ENCODE measurements around the gene TTC28. TPM values are rescaled to one million over a fixed set of nuclear protein-coding genes. Genes with fewer than 3 reads are reported as not detected.

The TTC28 gene
- total and polyA plus RNA-seq, 2 donors (not counting 3 experiments of a cell fraction or from before 2014, with no cell fraction given): 16.5 to 51.1 TPM

DNA sequence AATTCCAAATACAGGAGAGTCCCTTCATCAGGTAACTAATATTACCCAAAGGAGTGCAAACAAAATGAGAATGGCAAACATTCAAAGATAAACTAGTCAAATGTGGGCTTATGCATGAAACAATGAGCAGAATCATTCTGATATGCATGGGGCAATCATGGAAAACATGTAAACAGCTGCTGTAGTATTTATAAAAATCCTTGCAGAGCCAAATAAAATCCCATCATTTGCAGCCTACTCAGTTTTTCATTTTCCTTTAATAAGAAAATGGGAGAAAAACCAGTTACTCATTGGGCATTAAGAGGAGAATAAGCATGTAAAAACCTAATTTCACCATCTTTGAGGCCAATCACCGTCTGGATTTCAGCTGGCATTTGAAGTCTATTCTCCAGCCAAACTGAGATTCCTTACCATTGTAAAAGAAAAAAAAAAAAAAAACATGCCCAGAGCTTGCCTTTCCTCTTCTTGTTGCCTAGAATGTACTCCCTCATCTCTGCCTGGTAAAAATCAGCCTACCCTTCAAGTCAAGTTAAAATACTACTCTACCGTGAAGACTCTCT, 249.1 kb downstream of the TTC28 start:
- Histone ChIP-seq H3K9me1 (replicated peaks; ENCODE audit: control insufficient read depth, extremely low read depth, insufficient read depth, low read length) (no peaks in the 10 kb centered on the region), H3K27me3 (ENCODE audit: control insufficient read depth in 2 of 2, insufficient read depth in 2 of 2, low read length in 2 of 2) (no peaks in the 10 kb centered on the region), H3K4me2 (ENCODE audit: insufficient read depth, low read length) (no peak overlapping the region), H2AFZ (ENCODE audit: low read depth, low read length) (no peak overlapping the region), H3K9ac (replicated peaks; ENCODE audit: extremely low read depth, insufficient read depth, low read length) (no peak overlapping the region), H3K27ac (ENCODE audit: insufficient read depth, low read depth, low read length) (no peak overlapping the region), H3K4me1 (ENCODE audit: control insufficient read depth, extremely low read depth, insufficient read depth, low read length) (no peaks in the 10 kb centered on the region), H3K36me3 (ENCODE audit: control insufficient read depth in 2 of 2, extremely low read depth in 1 of 2, insufficient read depth in 2 of 2, low read length in 2 of 2) (no peaks in the 10 kb centered on the region), H3K4me3 (replicated peaks in 1 of 3; ENCODE audit: insufficient read depth in 1 of 3, low read depth in 1 of 3, low read length in 3 of 3) (no peak overlapping the region), H4K20me1 (replicated peaks; ENCODE audit: control insufficient read depth, extremely low read depth, insufficient read depth, low read length) (no peaks in the 10 kb centered on the region), H3K9me3 (replicated peaks; ENCODE audit: control insufficient read depth, insufficient read depth, low read length) (no peaks in the 10 kb centered on the region), H3K79me2 (ENCODE audit: control insufficient read depth, insufficient read depth, low read length) (no peaks in the 10 kb centered on the region)
- ChIA-PET CTCF (interaction anchor here (0.8 kb wide), 1 partner anchor 17 kb away, joined by 3 read pairs; no protein-coding TSS in a partner anchor), POLR2A (no interaction called here)
- FAIRE-seq (no peak), DNase-seq (ENCODE audit: low read depth, low spot score) (no peak)
- TF ChIP-seq FOS (IDR thresholded peaks at IDR 0.05; ENCODE audit: borderline replicate concordance, insufficient read depth, low read length) (no peak), MYC (IDR thresholded peaks at IDR 0.05; ENCODE audit: low read depth, low read length) (no peak), GATA2 (IDR thresholded peaks at IDR 0.05; ENCODE audit: insufficient read depth, insufficient read length, low read depth, low read length) (no peak), JUN (IDR thresholded peaks at IDR 0.05; ENCODE audit: borderline replicate concordance, insufficient read depth, insufficient read length, low read depth) (no peak), EZH2 (IDR thresholded peaks at IDR 0.05; ENCODE audit: borderline replicate concordance, low read depth, low read length, severe bottlenecking) (no peak), POLR2A (IDR thresholded peaks at IDR 0.05; ENCODE audit: low read depth, low read length) (no peak), CTCF (IDR thresholded peaks at IDR 0.05; ENCODE audit: extremely low read depth in 1 of 2, insufficient read depth in 1 of 2, low read depth in 1 of 2, low read length in 2 of 2) (no peak), POLR2AphosphoS5 (IDR thresholded peaks at IDR 0.05; ENCODE audit: insufficient read depth, low read depth, low read length) (no peak)
- TF ChIP-seq, protein P1, sequence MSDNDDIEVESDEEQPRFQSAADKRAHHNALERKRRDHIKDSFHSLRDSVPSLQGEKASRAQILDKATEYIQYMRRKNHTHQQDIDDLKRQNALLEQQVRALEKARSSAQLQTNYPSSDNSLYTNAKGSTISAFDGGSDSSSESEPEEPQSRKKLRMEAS (IDR thresholded peaks at IDR 0.05; ENCODE audit: insufficient read depth, insufficient read length): no peak
- intact Hi-C loops (cut with micrococcal nuclease): loop anchor here (10.0 kb wide), 1 partner anchor 146 kb away; no protein-coding TSS in a partner anchor
- no TSS peak for BruUV-seq (replicated peaks)
- dilution Hi-C loops (cut with MboI; ENCODE audit: extremely low pct_ligation_motif_present, low sequenced_read_pairs): no loop called here

Measured in endothelial cell of umbilical vein (primary cell).